GM12878 (cell line): ENCODE results near the gene MS4A2. TPM values are rescaled to one million over a fixed set of nuclear protein-coding genes. Genes with fewer than 3 reads are reported as not detected.
"Not testable (repeated sequence)": the region's sequence is repeated elsewhere in the genome, so short reads cannot be mapped to it uniquely, and the experiment has no call there.

Experiments used
- ATAC-seq: fragments of 200-7000 bp; cut with Tn5 transposase; 3 replicates; pipeline ENCODE4 v1.9.1; 2020; ENCODE audit warnings: mild to moderate bottlenecking, moderate library complexity
- BruUV-seq: library from RNA; stranded (reverse); fragments of 400-500 nt; replicated peaks from 2 replicates; lab custom pipeline; 2021; lab: Mats Ljungman, UMichigan
- CTCF ChIA-PET: fragments of 300-600 bp; sonication (Branson Sonifier 250); formaldehyde crosslinking; extraction: SDS; loops from one replicate; lab custom pipeline; 2021; ENCODE audit warnings: inconsistent platforms; lab: Yijun Ruan, JAX
- POLR2A ChIA-PET: fragments of 350-600 bp; formaldehyde crosslinking; extraction: SDS; loops from one replicate; lab custom pipeline; 2021; ENCODE audit warnings: inconsistent platforms; lab: Charles Lee
- RAD21 ChIA-PET: fragments of 300-600 bp; sonication (Branson Sonifier 250); formaldehyde crosslinking; loops from one replicate; lab custom pipeline; 2023; ENCODE audit warnings: antibody characterized with exemption; ENCODE audit not compliant: unreplicated experiment; lab: Charles Lee
- SMC1A ChIA-PET: fragments of 300-600 bp; sonication (Branson Sonifier 250); formaldehyde crosslinking; loops from one replicate; lab custom pipeline; 2023; ENCODE audit not compliant: unreplicated experiment, uncharacterized antibody; lab: Charles Lee
- DNase-seq: peaks from one replicate; pipeline ENCODE4 v3.0.0-alpha.2; 2011; ENCODE audit warnings: low read depth, low spot score
- FAIRE-seq: peaks from 3 replicates; lab custom pipeline; 2011; peaks lifted over from hg19 to GRCh38; lab: Jason Lieb, UNC
- H2AFZ ChIP-seq: 2 replicates; pipeline ENCODE4 v1.6.0; 2011; ENCODE audit warnings: low read depth, low read length, control low read depth; ENCODE audit not compliant: control insufficient read depth
- H3K27ac ChIP-seq: 2 replicates; pipeline ENCODE4 v1.5.1; 2011; ENCODE audit warnings: control low read depth; ENCODE audit not compliant: control insufficient read depth, insufficient read depth
- H3K27me3 ChIP-seq, 2 experiments: replicated peaks in 1 of 2; 2 replicates each; pipeline versions ENCODE4 v1.6.0 to v1.6.1; 2011; ENCODE audit warnings: low read length in 1 of 2; ENCODE audit not compliant: control insufficient read depth in 2 of 2, insufficient read depth in 2 of 2
- H3K36me3 ChIP-seq, 2 experiments: 2 replicates each; pipeline ENCODE4 v1.5.1; 2011; ENCODE audit warnings: low read length in 1 of 2; ENCODE audit not compliant: control insufficient read depth in 2 of 2, insufficient read depth in 2 of 2
- H3K4me1 ChIP-seq: 2 replicates; pipeline ENCODE4 v1.6.1; 2011; ENCODE audit warnings: mild to moderate bottlenecking, low read length, moderate library complexity, mixed read lengths; ENCODE audit not compliant: control insufficient read depth, insufficient read depth
- H3K4me2 ChIP-seq: 2 replicates; pipeline ENCODE4 v1.6.0; 2011; ENCODE audit warnings: control low read depth; ENCODE audit not compliant: control insufficient read depth, insufficient read depth
- H3K4me3 ChIP-seq: fragments of 200-600 bp; sonication (generic); 2 replicates; pipeline ENCODE4 v1.5.1; 2016
- H3K79me2 ChIP-seq: 2 replicates; pipeline ENCODE4 v1.6.0; 2011; ENCODE audit warnings: low read length; ENCODE audit not compliant: control insufficient read depth, insufficient read depth
- H3K9ac ChIP-seq: 2 replicates; pipeline ENCODE4 v1.8.0; 2011; ENCODE audit warnings: low read length, control low read depth, mixed read lengths; ENCODE audit not compliant: control insufficient read depth, insufficient read depth
- H3K9me3 ChIP-seq: replicated peaks from 3 replicates; pipeline ENCODE4 v1.5.1; 2011; ENCODE audit warnings: mild to moderate bottlenecking, low read length; ENCODE audit not compliant: control insufficient read depth, insufficient read depth
- H4K20me1 ChIP-seq: 2 replicates; pipeline ENCODE4 v1.6.0; 2011; ENCODE audit not compliant: control insufficient read depth, insufficient read depth
- BACH1 ChIP-seq: fragments of 450-650 bp; IDR thresholded peaks from 2 replicates; pipeline ENCODE4 v1.6.1; 2017; ENCODE audit warnings: mild to moderate bottlenecking, borderline replicate concordance
- HCFC1 ChIP-seq: fragments of 150-350 bp; IDR thresholded peaks from 2 replicates; pipeline ENCODE4 v1.6.1; 2014; ENCODE audit warnings: low read length
- IKZF1 ChIP-seq: fragments of 450-650 bp; conservative IDR thresholded peaks from 2 replicates; pipeline ENCODE4 v1.6.1; 2017; ENCODE audit warnings: antibody characterized with exemption, mild to moderate bottlenecking
- KAT2A ChIP-seq: conservative IDR thresholded peaks from 2 replicates; pipeline ENCODE4 v1.6.1; 2011; ENCODE audit warnings: low read depth, low read length; ENCODE audit not compliant: control insufficient read depth
- NBN ChIP-seq: fragments of 450-650 bp; IDR thresholded peaks from 2 replicates; pipeline ENCODE4 v1.6.1; 2016
- NR2C1 ChIP-seq: fragments of 450-650 bp; IDR thresholded peaks from 2 replicates; pipeline ENCODE4 v1.6.1; 2017; ENCODE audit warnings: antibody characterized with exemption, mild to moderate bottlenecking, moderate library complexity
- NR2C2 ChIP-seq: IDR thresholded peaks from 2 replicates; pipeline ENCODE4 v1.6.1; 2011; ENCODE audit warnings: borderline replicate concordance, low read depth; ENCODE audit not compliant: control insufficient read depth, insufficient read length
- TCF3 ChIP-seq: IDR thresholded peaks from 2 replicates; pipeline ENCODE4 v1.6.1; 2012; ENCODE audit warnings: low read depth, mild to moderate bottlenecking, low read length, borderline replicate concordance; ENCODE audit not compliant: insufficient read depth
- WGBS: methylation state at CpG from one replicate; pipeline ENCODE4 v1.1.6; 2016; ENCODE audit warnings: low lambda C conversion rate; ENCODE audit not compliant: insufficient replicate concordance, insufficient coverage; ENCODE audit errors: missing lambda C conversion rate; 5-methylcytosine and 5-hydroxymethylcytosine counted together
- in situ Hi-C: fragments of 300-500 bp; cut with MboI; formaldehyde crosslinking; loops from 9 replicates; pipeline ENCODE4 v1.14.3; 2018; ENCODE audit warnings: mixed read lengths
- intact Hi-C: fragments of 100-400 bp; cut with micrococcal nuclease; formaldehyde crosslinking; loops from one replicate; pipeline ENCODE4 v1.14.2; 2022; ENCODE audit not compliant: unreplicated experiment
- polyA plus RNA-seq, 11 experiments: library from polyadenylated mRNA; depleted of rRNA in 4 of 11; unstranded in 6 of 11; stranded (reverse) in 5 of 11; fragments of >200 nt; fragmentation: Nextera tagmentation in 4 of 11; fragmentation: Illumina TruSeq in 1 of 11; extraction: Ambion mirVana in 4 of 11; extraction: Trizol in 1 of 11; gene quantifications; 1 replicate in 1 of 11; 2 replicates in 10 of 11; pipeline versions ENCODE4 v1.2.1 to v1.2.3, GENCODE V29; 2011 to 2016; ENCODE audit warnings: inconsistent platforms in 2 of 11, missing spikeins in 2 of 11, low read depth in 1 of 11
- total RNA-seq, 4 experiments: library from RNA; depleted of rRNA in 3 of 4; stranded (reverse); fragments of >200 nt in 3 of 4; fragmentation: Illumina TruSeq in 1 of 4; extraction: Trizol in 1 of 4; gene quantifications; 2 replicates each; pipeline versions ENCODE4 v1.2.1 to v1.2.3, GENCODE V29; 2013 to 2021
- TF ChIP-seq, protein P1 (sequence below): IDR thresholded peaks from 2 replicates; pipeline ENCODE4 v1.6.1; 2012; ENCODE audit warnings: low read depth, low read length, improper control_type of control experiment
- TF ChIP-seq, protein P2 (sequence below): IDR thresholded peaks from 2 replicates; pipeline ENCODE4 v1.6.1; 2012; ENCODE audit warnings: low read length, inconsistent platforms
- TF ChIP-seq, protein P3 (sequence below): IDR thresholded peaks from 2 replicates; pipeline ENCODE4 v1.6.1; 2011; ENCODE audit warnings: mild to moderate bottlenecking, low read depth, low read length, moderate library complexity; ENCODE audit not compliant: insufficient replicate concordance

MS4A2 gene
- total and polyA plus RNA-seq, 10 of the 15 experiments (the other 5 are each of a cell fraction or from before 2014, with no cell fraction given): not detected

DNA sequence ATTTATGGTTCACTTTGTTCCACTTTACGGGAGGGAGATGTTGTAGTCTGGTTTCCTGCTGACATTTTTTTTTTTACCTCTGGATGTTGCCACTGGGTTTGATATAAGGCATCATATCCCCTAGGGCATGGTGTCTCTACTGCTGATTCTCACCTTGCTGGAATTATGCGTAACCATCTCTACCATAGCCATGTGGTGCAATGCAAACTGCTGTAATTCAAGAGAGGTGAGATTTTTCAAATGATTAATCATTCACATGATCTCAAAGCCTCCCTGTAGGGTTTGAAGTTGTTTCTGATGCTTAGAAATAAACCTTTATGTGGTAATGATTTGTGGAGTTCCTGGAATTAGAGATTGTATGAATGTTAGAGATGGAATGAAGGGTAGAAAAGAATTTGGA lies 19.0 kb upstream of the MS4A2 start:
- Histone ChIP-seq H3K27ac (no peak overlapping the region), H2AFZ (no peak overlapping the region), H3K9ac (no peak overlapping the region), H3K4me1 (no peaks in the 10 kb centered on the region), H3K4me2 (no peak overlapping the region), H3K36me3 (no peaks in the 10 kb centered on the region), H3K79me2 (no peaks in the 10 kb centered on the region), H4K20me1 (no peaks in the 10 kb centered on the region), H3K27me3 (no peaks in the 10 kb centered on the region), H3K9me3 (no peaks in the 10 kb centered on the region), H3K4me3 (no peak overlapping the region)
- BruUV-seq: no TSS peak
- ChIA-PET CTCF (no interaction called here), SMC1A (no interaction called here), POLR2A (no interaction called here), RAD21 (no interaction called here)
- TF ChIP-seq BACH1 (no peak), IKZF1 (no peak), NBN (no peak), KAT2A (no peak), TCF3 (no peak), HCFC1 (no peak), NR2C2 (no peak), NR2C1 (no peak)
- TF ChIP-seq, protein P1, sequence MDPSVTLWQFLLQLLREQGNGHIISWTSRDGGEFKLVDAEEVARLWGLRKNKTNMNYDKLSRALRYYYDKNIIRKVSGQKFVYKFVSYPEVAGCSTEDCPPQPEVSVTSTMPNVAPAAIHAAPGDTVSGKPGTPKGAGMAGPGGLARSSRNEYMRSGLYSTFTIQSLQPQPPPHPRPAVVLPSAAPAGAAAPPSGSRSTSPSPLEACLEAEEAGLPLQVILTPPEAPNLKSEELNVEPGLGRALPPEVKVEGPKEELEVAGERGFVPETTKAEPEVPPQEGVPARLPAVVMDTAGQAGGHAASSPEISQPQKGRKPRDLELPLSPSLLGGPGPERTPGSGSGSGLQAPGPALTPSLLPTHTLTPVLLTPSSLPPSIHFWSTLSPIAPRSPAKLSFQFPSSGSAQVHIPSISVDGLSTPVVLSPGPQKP: no peak
- TF ChIP-seq, protein P2, sequence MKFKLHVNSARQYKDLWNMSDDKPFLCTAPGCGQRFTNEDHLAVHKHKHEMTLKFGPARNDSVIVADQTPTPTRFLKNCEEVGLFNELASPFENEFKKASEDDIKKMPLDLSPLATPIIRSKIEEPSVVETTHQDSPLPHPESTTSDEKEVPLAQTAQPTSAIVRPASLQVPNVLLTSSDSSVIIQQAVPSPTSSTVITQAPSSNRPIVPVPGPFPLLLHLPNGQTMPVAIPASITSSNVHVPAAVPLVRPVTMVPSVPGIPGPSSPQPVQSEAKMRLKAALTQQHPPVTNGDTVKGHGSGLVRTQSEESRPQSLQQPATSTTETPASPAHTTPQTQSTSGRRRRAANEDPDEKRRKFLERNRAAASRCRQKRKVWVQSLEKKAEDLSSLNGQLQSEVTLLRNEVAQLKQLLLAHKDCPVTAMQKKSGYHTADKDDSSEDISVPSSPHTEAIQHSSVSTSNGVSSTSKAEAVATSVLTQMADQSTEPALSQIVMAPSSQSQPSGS: no peak
- TF ChIP-seq, protein P3, sequence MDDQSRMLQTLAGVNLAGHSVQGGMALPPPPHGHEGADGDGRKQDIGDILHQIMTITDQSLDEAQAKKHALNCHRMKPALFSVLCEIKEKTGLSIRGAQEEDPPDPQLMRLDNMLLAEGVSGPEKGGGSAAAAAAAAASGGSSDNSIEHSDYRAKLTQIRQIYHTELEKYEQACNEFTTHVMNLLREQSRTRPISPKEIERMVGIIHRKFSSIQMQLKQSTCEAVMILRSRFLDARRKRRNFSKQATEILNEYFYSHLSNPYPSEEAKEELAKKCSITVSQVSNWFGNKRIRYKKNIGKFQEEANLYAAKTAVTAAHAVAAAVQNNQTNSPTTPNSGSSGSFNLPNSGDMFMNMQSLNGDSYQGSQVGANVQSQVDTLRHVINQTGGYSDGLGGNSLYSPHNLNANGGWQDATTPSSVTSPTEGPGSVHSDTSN: no peak
- intact Hi-C loops: no loop called here
- WGBS: 41% methylated on average over 2 of the region's 2 CpGs
- FAIRE-seq (no peak), ATAC-seq (no peak), DNase-seq (no peak)
- in situ Hi-C loops: no loop called here

DNA sequence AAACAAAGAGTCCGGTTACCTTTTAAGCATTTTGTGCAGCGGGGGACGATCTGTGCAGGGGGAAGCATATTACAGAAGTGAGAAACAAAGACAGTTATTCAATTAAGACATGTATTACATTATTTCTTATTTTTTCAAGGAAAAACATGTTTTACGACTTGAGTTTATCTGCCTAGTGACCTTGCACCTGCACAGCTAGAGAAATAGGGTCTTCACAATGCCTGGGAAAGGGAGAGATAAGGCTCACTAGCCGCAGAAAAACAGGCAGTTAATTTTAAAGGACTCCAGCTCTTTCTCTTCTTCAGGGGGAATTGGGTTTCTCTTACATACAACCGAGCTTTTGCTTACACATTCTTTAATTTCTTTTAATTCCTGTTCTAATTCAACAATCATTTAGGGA lies 16.8 kb upstream of the MS4A2 start:
- POLR2A ChIA-PET, DNase-seq, RAD21 ChIA-PET, ATAC-seq, H3K36me3 ChIP-seq, H3K4me1 ChIP-seq, H3K4me3 ChIP-seq, BruUV-seq, H3K9me3 ChIP-seq, H4K20me1 ChIP-seq, in situ Hi-C loops, H3K4me2 ChIP-seq, CTCF ChIA-PET, H3K27me3 ChIP-seq, H2AFZ ChIP-seq, H3K79me2 ChIP-seq, FAIRE-seq, SMC1A ChIA-PET, H3K27ac ChIP-seq, H3K9ac ChIP-seq: not testable (repeated sequence)
- WGBS: 23% methylated on average over 6 of the region's 6 CpGs
- intact Hi-C loops: loop anchor here (10.0 kb wide), 1 partner anchor 183 kb away; no protein-coding TSS in a partner anchor
